ENCODE data around the gene TPST1.
"Not testable (repeated sequence)": the region's sequence is repeated elsewhere in the genome, so short reads cannot be mapped to it uniquely, and the experiment has no call there.

TPST1 gene

GRCh38 chr7:66188645-66189044 lies 16.5 kb upstream of the TPST1 start:
- no peak for DNase-seq (ENCODE audit: low read depth in 2 of 2)

GRCh38 chr7:66189695-66190503 lies 15.2 kb upstream of the TPST1 start:
- DNase-seq (ENCODE audit: low read depth in 2 of 2): no peak

DNA sequence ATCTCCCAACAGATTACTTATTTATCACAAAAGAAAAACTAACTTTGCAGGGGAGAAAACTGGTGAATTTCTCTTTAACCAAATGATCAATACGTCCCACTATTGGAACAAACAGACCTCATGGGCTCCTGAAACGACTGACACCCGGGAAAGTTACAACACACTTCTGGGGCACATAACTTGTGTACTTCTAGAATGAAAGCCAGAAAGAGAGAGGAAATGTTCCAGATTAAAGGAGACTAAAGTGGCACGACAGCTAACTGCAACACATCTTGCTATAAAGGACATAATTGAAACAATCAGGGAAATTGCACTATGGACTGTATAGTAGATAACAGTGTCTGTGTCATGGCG lies 14.7 kb upstream of the TPST1 start:
- no peak for DNase-seq (ENCODE audit: low read depth in 2 of 2)

DNA sequence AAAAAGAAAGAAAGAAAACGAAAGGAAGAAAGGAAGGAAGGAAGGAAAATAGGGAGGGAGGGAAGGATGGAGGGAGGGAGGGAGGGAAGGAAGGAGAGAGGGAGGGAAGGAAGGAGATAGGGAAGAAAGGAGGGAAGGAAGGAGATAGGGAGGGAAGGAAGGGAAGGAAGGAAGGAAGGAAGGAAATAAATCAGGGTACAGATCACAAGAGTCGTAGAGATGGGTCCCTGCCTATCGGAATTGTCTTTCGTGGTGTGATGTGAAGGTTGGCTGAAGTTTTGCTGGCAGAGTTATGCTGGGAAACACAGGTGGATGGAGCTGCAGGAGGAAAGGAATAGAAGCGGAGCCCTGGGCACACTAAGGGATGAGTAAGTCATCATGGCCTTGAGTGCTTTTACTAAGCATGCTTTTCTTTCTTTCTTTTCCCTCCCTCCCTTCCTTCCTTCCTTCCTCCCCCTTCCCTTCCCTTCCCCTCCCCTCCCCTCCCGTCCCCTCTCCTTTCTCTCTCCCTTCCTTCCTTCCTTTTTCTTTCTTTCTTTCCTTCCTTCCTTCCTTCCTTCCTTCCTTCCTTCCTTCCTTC lies 11.9 kb upstream of the TPST1 start:
- DNase-seq (ENCODE audit: low read depth in 2 of 2): no peak

- DNase-seq (ENCODE audit: low read depth in 2 of 2): no peak
Observed at GRCh38 chr7:66198469-66198868, 6.7 kb upstream of the TPST1 start.

DNA sequence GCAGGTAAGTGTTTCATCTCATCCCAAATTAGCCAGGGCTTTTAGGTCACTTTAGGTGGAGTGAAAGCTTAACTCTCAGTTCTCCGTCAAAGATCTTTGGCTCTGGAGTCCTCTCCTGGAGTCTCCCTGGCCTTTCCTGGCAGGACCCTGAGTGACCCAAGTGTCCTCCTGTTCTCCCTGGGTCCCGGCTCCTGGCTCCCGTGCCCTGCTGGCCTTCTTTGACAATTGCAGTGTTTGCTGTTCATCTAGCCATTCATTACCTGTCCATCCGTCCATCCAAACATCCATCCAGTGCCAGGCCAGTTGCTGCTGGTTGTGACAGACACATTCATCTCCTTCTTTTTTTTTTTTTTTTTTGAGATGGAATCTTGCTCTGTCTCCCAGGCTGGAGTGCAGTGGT lies 6.2 kb upstream of the TPST1 start:
- no peak for DNase-seq (ENCODE audit: low read depth in 2 of 2)

DNA sequence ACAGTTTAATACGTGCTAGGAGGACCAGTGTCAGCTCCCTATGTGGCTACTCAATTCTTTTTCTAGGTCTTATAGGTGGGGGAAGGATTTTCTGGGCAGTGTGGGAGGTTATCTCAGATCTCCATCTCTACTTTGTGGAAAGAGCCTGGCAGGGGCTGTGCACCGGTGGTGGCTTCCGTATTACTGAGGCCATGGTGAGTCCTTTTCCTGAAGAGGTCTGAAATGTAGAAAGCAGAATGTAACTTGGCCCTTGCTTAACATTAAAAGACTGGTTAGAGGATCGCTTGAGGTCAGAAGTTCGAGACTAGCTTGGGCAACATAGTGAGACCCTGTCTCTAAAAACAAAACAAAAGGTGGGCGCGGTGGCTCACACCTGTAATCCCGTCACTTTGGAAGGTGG lies 2.7 kb upstream of the TPST1 start:
- DNase-seq (ENCODE audit: low read depth in 2 of 2): no peak

- DNase-seq (ENCODE audit: low read depth in 2 of 2): no peak
Observed at GRCh38 chr7:66205741-66206090, 582 bp downstream of the TPST1 start.

DNA sequence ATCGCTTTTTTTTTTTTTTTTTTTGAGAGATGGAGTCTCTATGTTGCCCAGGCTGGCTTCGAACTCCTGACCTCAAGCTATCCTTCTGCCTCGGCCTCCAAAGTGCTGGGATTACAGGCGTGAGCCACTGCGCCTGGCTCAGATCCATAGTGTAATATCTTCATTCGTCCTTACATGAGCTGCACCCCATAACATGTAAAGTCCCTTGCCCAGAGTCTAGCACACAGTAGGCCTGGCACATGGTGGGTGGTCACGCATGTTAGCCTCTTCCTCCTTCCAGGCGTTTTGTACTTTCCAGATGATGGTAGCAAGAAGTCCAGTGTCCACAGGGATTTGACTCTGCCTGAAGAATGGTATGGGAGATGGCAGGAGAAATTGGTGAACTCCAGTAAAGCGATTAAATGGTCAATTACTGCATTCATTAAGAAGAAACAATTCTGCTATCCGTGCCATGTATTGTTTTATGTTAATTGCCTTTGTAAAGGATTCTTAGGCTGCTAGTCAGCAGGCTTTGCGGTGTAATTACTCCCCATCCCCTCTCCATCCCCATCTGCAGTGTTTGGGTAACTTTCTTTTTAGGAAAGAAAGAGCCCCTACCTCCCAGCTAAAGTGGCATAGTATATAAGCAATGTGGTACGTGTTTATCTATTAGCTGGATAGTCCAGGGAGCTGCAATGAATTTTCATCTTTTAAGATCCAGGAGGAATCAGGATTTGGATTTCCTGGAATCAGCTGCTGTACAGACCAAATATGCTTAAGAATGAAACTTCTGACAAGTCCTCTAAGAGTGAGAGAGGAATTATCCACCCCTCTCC lies 1.2 kb downstream of the TPST1 start:
- DNase-seq (ENCODE audit: low read depth in 2 of 2): no peak

DNA sequence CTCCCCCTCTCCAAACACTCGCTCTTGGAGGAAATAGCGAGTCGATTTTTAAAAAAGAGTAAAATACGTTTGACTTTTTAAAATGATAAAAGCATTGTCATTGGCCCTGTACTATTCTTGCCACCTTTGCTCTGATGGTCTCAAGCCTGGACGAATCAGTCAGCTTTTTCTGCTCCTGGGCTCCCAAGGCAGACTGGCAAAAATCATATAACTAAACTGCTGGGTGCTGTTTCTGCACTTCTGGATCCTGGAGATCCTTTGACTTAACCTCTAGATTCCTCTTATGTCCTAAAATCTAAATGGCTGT lies 1.8 kb downstream of the TPST1 start:
- DNase-seq (ENCODE audit: low read depth in 2 of 2): no peak

GRCh38 chr7:66207540-66207939 lies 2.4 kb downstream of the TPST1 start:
- DNase-seq (ENCODE audit: low read depth in 2 of 2): no peak

DNA sequence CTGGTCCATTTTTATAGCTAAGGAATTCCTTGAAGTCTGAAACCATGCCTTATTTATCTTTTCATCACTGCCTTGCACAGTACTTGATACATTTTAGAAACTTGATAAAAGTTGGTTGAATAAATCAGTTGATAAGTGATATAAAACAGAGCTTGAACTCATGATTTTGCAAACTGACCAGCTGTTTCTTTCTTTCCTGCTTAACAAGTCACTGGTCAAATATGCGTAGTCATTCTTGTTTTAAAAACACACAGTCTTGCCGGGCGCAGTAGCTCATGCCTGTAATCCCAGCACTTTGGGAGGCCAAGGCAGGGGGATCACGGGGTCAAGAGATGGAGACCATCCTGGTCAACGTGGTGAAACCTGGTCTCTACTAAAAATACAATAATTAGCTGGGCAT lies 6.3 kb downstream of the TPST1 start:
- no peak for DNase-seq (ENCODE audit: low read depth in 2 of 2)

DNA sequence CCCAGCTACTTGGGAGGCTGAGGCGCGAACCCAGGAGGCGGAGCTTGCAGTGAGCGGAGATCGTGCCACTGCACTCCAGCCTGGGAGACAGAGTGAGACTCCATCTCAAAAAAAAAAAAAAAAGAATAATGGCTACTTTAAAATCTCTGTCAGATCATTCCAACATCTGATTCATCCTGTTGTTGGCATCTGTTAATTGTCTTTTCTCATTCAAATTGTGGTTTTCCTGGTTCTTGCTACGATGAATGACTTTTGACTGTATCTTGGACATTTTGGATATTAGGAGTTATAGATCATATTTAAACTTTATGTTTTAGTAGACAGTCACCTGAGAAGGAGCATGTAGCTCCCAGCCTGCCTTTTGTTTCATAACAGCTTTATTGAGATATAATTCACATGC lies 8.5 kb downstream of the TPST1 start:
- no peak for DNase-seq (ENCODE audit: low read depth in 2 of 2)

DNA sequence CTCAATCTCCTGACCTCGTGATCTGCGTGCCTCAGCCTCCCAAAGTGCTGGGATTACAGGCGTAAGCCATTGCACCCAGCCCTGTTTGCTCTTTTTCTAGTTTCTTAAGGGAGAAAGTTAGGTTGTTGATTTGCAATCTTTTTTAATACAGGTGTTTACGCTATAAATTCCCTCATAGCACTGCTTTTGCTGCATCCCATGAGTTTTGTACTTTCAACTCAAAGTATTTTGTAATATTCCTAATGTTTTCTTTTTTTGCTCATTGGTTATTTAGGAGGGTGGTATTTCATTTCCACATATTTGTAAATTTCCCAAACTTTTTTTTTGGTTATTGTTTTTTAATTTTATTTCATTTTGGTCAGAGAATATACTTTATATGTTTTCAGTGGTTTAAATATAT lies 11.6 kb downstream of the TPST1 start:
- no peak for DNase-seq (ENCODE audit: low read depth in 2 of 2)

- no peak for DNase-seq (ENCODE audit: low read depth in 2 of 2)
Observed at GRCh38 chr7:66219805-66220204, 14.7 kb downstream of the TPST1 start.

DNA sequence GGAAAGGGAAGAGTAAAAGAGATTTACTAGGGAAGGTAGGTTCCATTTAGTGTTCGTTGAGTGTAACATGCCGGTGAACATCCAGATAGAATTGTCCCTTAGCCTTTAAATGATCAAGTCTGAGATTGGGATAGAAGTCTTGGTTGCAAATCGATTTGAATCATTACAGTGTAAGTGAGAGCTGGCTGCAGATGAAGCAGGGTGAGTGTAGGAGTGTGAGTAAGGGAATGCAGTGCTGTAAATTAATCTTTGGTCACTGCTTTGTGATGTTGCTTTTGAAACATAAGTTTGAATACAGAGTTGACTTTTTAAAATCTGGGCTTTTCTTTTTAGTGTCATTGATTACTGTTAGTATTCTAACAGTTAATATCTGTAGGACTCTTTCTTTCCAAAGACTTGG lies 16.3 kb downstream of the TPST1 start:
- DNase-seq (ENCODE audit: low read depth in 2 of 2): no peak

- DNase-seq (ENCODE audit: low read depth in 2 of 2): no peak
Observed at GRCh38 chr7:66227808-66228207, 22.7 kb downstream of the TPST1 start.

DNA sequence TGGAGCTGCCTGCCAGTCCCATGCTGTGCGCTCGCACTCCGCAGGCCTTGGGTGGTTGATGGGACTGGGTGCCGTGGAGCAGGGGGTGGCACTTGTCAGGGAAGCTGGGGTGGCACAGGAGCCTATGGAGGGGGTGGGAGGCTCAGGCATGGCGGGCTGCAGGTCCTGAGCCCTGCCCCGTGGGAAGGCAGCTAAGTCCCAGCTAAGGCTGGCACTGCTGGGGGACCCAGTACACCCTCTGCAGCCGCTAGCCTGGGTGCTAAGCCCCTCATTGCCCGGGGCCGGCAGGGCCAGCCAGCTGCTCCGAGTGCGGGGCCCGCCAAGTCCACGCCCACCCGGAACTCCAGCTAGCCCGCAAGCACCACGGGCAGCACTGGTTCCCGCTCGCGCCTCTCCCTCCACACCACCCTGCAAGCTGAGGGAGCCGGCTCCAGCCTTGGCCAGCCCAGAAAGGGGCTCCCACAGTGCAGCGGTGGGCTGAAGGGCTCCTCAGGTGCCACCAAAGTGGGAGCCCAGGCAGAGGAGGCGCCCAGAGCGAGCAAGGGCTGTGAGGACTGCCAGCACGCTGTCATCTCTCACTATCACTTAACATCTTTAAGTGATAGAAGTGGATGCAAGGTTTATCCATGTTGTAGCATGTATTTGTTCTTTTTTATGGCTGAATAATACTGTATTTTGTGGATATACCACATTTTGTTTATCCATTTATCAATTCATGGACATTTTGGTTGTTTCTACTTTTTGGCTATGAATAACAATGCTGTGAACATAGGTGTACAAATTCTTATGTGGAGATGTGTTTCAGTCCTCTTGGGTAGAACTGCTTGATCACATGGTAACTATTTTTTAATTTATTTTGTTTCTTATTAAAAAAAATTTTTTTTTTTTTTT lies 26.4 kb downstream of the TPST1 start:
- DNase-seq (ENCODE audit: low read depth in 2 of 2): not testable (repeated sequence)

- DNase-seq (ENCODE audit: low read depth in 2 of 2): no peak
Observed at GRCh38 chr7:66233638-66234037, 28.5 kb downstream of the TPST1 start.

DNA sequence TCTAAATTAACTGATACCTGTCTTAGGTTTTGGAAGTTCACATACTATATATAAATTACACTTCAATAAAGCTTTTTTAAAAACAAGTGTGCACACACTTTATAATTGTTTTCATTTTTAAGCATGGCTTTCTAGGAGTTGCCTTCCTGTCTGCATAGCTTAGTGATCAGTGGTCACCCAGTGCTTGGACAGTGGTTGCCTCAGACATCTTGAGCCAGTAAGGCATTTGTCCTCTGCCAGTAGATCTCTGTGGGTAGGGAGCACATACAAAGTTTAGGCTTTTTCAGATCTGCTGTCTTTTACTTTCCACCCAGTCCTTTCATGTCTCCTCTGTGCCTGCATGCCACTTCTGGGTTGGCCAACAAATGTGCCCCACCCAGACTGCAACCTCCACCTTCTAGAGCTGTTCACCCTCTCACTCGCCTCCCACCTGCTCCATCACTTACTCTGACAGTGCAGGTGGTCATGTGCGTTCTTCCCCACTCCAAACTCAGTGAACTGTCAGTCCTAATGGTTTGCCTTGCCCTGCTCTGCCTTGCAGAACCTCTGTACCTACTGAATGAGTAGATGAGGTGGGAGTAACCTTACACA lies 31.7 kb downstream of the TPST1 start:
- DNase-seq (ENCODE audit: low read depth in 2 of 2): no peak

GRCh38 chr7:66237906-66238772 lies 33.0 kb downstream of the TPST1 start:
- no peak for DNase-seq (ENCODE audit: low read depth in 2 of 2)

Data from stimulated activated CD4-positive, alpha-beta T cell treated with anti-CD3 and anti-CD28 coated beads, Interleukin-15, amount 100 ng/mL, for 48 hours (primary cell).